Measurements from ENCODE around the gene BMPR1A. TPM values are rescaled to one million over a fixed set of nuclear protein-coding genes. Genes with fewer than 3 reads are reported as not detected.

Gene BMPR1A
- polyA plus RNA-seq, 3 donors from 2014 or later, result 0.99 to 3.3 (median 2.2) TPM

GRCh38 chr10:86888585-86889381 lies 132.4 kb downstream of the BMPR1A start:
- no peak for DNase-seq
- Mint-ChIP-seq H3K9me3 (no peaks in the 10 kb centered on the region), H3K27ac (peak overlapping the region in 1 of 6 donors; percentile 33), H3K4me3 (no peak overlapping the region), H3K36me3 (peaks cover 4 to 9% (median 7%) of the 10 kb centered on the region in 3 donors), H3K4me1 (peaks cover 0 to 2% of the 10 kb centered on the region in 2 donors), H3K27me3 (ENCODE audit: low read depth in 3 of 3) (no peaks in the 10 kb centered on the region)

- Mint-ChIP-seq H3K4me3 (no peak overlapping the region), H3K27ac (no peak overlapping the region), H3K9me3 (no peaks in the 10 kb centered on the region), H3K4me1 (peaks cover 0 to 2% of the 10 kb centered on the region in 2 donors), H3K36me3 (peaks cover 7 to 13% (median 8%) of the 10 kb centered on the region in 3 donors), H3K27me3 (ENCODE audit: low read depth in 3 of 3) (no peaks in the 10 kb centered on the region)
- no peak for DNase-seq
Observed at GRCh38 chr10:86889997-86890396, 133.6 kb downstream of the BMPR1A start.

- Mint-ChIP-seq H3K27me3 (ENCODE audit: low read depth in 3 of 3) (no peaks in the 10 kb centered on the region), H3K27ac (no peak overlapping the region), H3K4me3 (no peak overlapping the region), H3K9me3 (no peaks in the 10 kb centered on the region), H3K4me1 (peaks cover 5% of the 10 kb centered on the region in 2 donors), H3K36me3 (peaks cover 3 to 20% (median 6%) of the 10 kb centered on the region in 3 donors)
- no peak for DNase-seq
Observed at GRCh38 chr10:86898511-86898910, 142.1 kb downstream of the BMPR1A start.

GRCh38 chr10:86899132-86899531 lies 142.7 kb downstream of the BMPR1A start:
- no peak for DNase-seq
- peaks cover 1 to 17% (median 3%) of the 10 kb centered on the region in 3 donors for H3K36me3 Mint-ChIP-seq
- peaks cover 5% of the 10 kb centered on the region in 2 donors for H3K4me1 Mint-ChIP-seq
- no peak overlapping the region for H3K4me3 Mint-ChIP-seq
- H3K27me3 Mint-ChIP-seq (ENCODE audit: low read depth in 3 of 3), result no peaks in the 10 kb centered on the region
- H3K9me3 Mint-ChIP-seq, result no peaks in the 10 kb centered on the region
- no peak overlapping the region for H3K27ac Mint-ChIP-seq

- Mint-ChIP-seq H3K9me3 (no peaks in the 10 kb centered on the region), H3K36me3 (peaks cover under 1 to 17% (median 3%) of the 10 kb centered on the region in 3 donors), H3K4me1 (peaks cover 5% of the 10 kb centered on the region in 2 donors), H3K4me3 (no peak overlapping the region), H3K27ac (peak overlapping the region in 1 of 6 donors; percentile 19), H3K27me3 (ENCODE audit: low read depth in 3 of 3) (no peaks in the 10 kb centered on the region)
- DNase-seq, result peak; percentile 22 to 34 (median 31)
Observed at GRCh38 chr10:86899670-86900276, 143.4 kb downstream of the BMPR1A start.

GRCh38 chr10:86900955-86901354 lies 144.5 kb downstream of the BMPR1A start:
- Mint-ChIP-seq H3K36me3 (peaks cover 7 to 24% (median 11%) of the 10 kb centered on the region in 3 donors), H3K9me3 (no peaks in the 10 kb centered on the region), H3K4me3 (no peak overlapping the region), H3K27ac (no peak overlapping the region), H3K4me1 (peaks cover 5% of the 10 kb centered on the region in 2 donors), H3K27me3 (ENCODE audit: low read depth in 3 of 3) (no peaks in the 10 kb centered on the region)
- DNase-seq, result no peak

- Mint-ChIP-seq H3K36me3 (peaks cover 12 to 37% (median 25%) of the 10 kb centered on the region in 3 donors), H3K9me3 (peaks cover 0 to 4% (median 0%) of the 10 kb centered on the region in 6 donors), H3K4me1 (peaks cover 1 to 3% of the 10 kb centered on the region in 2 donors), H3K27ac (no peak overlapping the region), H3K4me3 (no peak overlapping the region), H3K27me3 (ENCODE audit: low read depth in 3 of 3) (no peaks in the 10 kb centered on the region)
- DNase-seq, result no peak
Observed at GRCh38 chr10:86904600-86904999, 148.2 kb downstream of the BMPR1A start.

GRCh38 chr10:86905429-86905828 lies 149.0 kb downstream of the BMPR1A start:
- DNase-seq, result no peak
- H3K4me1 Mint-ChIP-seq, result no peaks in the 10 kb centered on the region
- no peaks in the 10 kb centered on the region for H3K27me3 Mint-ChIP-seq (ENCODE audit: low read depth in 3 of 3)
- no peak overlapping the region for H3K27ac Mint-ChIP-seq
- H3K4me3 Mint-ChIP-seq, result no peak overlapping the region
- peaks cover 0 to 4% (median 0%) of the 10 kb centered on the region in 6 donors for H3K9me3 Mint-ChIP-seq
- H3K36me3 Mint-ChIP-seq, result peaks cover 12 to 34% (median 25%) of the 10 kb centered on the region in 3 donors

- Mint-ChIP-seq H3K27me3 (ENCODE audit: low read depth in 3 of 3) (peaks cover 0 to 3% (median 0%) of the 10 kb centered on the region in 3 donors), H3K9me3 (no peaks in the 10 kb centered on the region), H3K4me3 (no peak overlapping the region), H3K4me1 (no peaks in the 10 kb centered on the region), H3K27ac (no peak overlapping the region), H3K36me3 (peaks cover 12 to 30% (median 20%) of the 10 kb centered on the region in 3 donors)
- DNase-seq, result no peak
Observed at GRCh38 chr10:86914734-86915133, 158.3 kb downstream of the BMPR1A start.

- Mint-ChIP-seq H3K4me1 (no peaks in the 10 kb centered on the region), H3K27ac (no peak overlapping the region), H3K9me3 (no peaks in the 10 kb centered on the region), H3K36me3 (peaks cover 13 to 33% (median 28%) of the 10 kb centered on the region in 3 donors), H3K27me3 (ENCODE audit: low read depth in 3 of 3) (no peaks in the 10 kb centered on the region), H3K4me3 (no peak overlapping the region)
- no peak for DNase-seq
Observed at GRCh38 chr10:86918022-86918471, 161.6 kb downstream of the BMPR1A start.

GRCh38 chr10:86922553-86922961 lies 166.1 kb downstream of the BMPR1A start:
- Mint-ChIP-seq H3K9me3 (no peaks in the 10 kb centered on the region), H3K4me3 (no peak overlapping the region), H3K36me3 (peaks cover 16 to 30% (median 17%) of the 10 kb centered on the region in 3 donors), H3K4me1 (no peaks in the 10 kb centered on the region), H3K27ac (no peak overlapping the region), H3K27me3 (ENCODE audit: low read depth in 3 of 3) (no peaks in the 10 kb centered on the region)
- DNase-seq, result no peak

GRCh38 chr10:86929468-86930380 lies 173.3 kb downstream of the BMPR1A start:
- DNase-seq, result no peak
- Mint-ChIP-seq H3K4me1 (no peaks in the 10 kb centered on the region), H3K27me3 (ENCODE audit: low read depth in 3 of 3) (peaks cover 0 to 2% (median 0%) of the 10 kb centered on the region in 3 donors), H3K9me3 (no peaks in the 10 kb centered on the region), H3K36me3 (peaks cover 3% of the 10 kb centered on the region in 3 donors), H3K4me3 (no peak overlapping the region), H3K27ac (no peak overlapping the region)

GRCh38 chr10:86931872-86932271 lies 175.5 kb downstream of the BMPR1A start:
- Mint-ChIP-seq H3K27ac (no peak overlapping the region), H3K36me3 (peaks cover 3% of the 10 kb centered on the region in 3 donors), H3K27me3 (ENCODE audit: low read depth in 3 of 3) (peaks cover 0 to 2% (median 0%) of the 10 kb centered on the region in 3 donors), H3K9me3 (no peaks in the 10 kb centered on the region), H3K4me3 (no peak overlapping the region), H3K4me1 (no peaks in the 10 kb centered on the region)
- DNase-seq, result no peak

Measured in immature natural killer cell (primary cell).